GM12872 (cell line): Measurements from ENCODE around the gene TMEM203.

Source experiments
- CTCF ChIP-seq: IDR thresholded peaks from 3 replicates; pipeline ENCODE4 v1.5.1; 2011; ENCODE audit warnings: low read depth, mild to moderate bottlenecking, low read length, moderate library complexity; ENCODE audit not compliant: insufficient read depth

The TMEM203 gene

GRCh38 chr9:137199411-137200121 is 5.9 kb downstream of the TMEM203 start:
- no peak for TF ChIP-seq CTCF

- no peak for TF ChIP-seq CTCF
Measured at GRCh38 chr9:137198902-137199283, 6.6 kb downstream of the TMEM203 start.

GRCh38 chr9:137198051-137198901 is 7.2 kb downstream of the TMEM203 start:
- TF ChIP-seq CTCF, result no peak

- no peak for TF ChIP-seq CTCF
Measured at GRCh38 chr9:137195525-137196220, 9.8 kb downstream of the TMEM203 start.

GRCh38 chr9:137194909-137195308 is 10.5 kb downstream of the TMEM203 start:
- TF ChIP-seq CTCF, result no peak

GRCh38 chr9:137194388-137194787 is 11.1 kb downstream of the TMEM203 start:
- no peak for TF ChIP-seq CTCF

- TF ChIP-seq CTCF, result no peak
Measured at GRCh38 chr9:137193771-137194170, 11.7 kb downstream of the TMEM203 start.
